H1 (cell line): ENCODE measurements around the gene IKZF5. TPM values are rescaled to one million over a fixed set of nuclear protein-coding genes. Genes with fewer than 3 reads are reported as not detected.

Experiments
- CTCF ChIA-PET: fragments of 300-600 bp; sonication (Branson Sonifier 250); formaldehyde crosslinking; loops from one replicate; lab custom pipeline; 2021; ENCODE audit not compliant: partially characterized antibody; lab: Charles Lee
- POLR2A ChIA-PET: fragments of 300-600 bp; sonication (Branson Sonifier 250); formaldehyde crosslinking; loops from one replicate; lab custom pipeline; 2021; ENCODE audit warnings: inconsistent platforms; ENCODE audit not compliant: partially characterized antibody; lab: Charles Lee
- DNase-seq, 2 experiments: peaks; one replicate each; pipeline versions ENCODE4 v3.0.0 to v3.0.0-alpha.2; 2010 to 2022; ENCODE audit warnings: low spot score in 2 of 2, low read depth in 1 of 2, mixed read lengths in 1 of 2
- FAIRE-seq: peaks from 2 replicates; lab custom pipeline; 2011; peaks lifted over from hg19 to GRCh38; lab: Jason Lieb, UNC
- H2AFZ ChIP-seq: 2 replicates; pipeline ENCODE4 v1.8.1; 2012; ENCODE audit warnings: low read length, inconsistent platforms
- H2AK5ac ChIP-seq: 2 replicates; pipeline ENCODE4 v1.6.1; 2013; ENCODE audit warnings: low read depth, low read length
- H2BK120ac ChIP-seq: replicated peaks from 2 replicates; pipeline ENCODE3; 2013; ENCODE audit warnings: low read depth, low read length, inconsistent platforms
- H2BK12ac ChIP-seq: 2 replicates; pipeline ENCODE4 v1.6.1; 2013; ENCODE audit warnings: low read depth, low read length
- H2BK15ac ChIP-seq: 2 replicates; pipeline ENCODE4 v1.6.1; 2013; ENCODE audit warnings: low read length
- H2BK20ac ChIP-seq: 2 replicates; pipeline ENCODE4 v1.6.1; 2013; ENCODE audit warnings: low read length
- H2BK5ac ChIP-seq: 2 replicates; pipeline ENCODE4 v1.6.1; 2013; ENCODE audit warnings: low read depth, low read length
- H3K14ac ChIP-seq: 2 replicates; pipeline ENCODE4 v1.6.1; 2013; ENCODE audit warnings: inconsistent platforms; ENCODE audit not compliant: insufficient read length
- H3K18ac ChIP-seq: 2 replicates; pipeline ENCODE4 v1.6.1; 2013; ENCODE audit warnings: low read length; ENCODE audit errors: extremely low read depth
- H3K23ac ChIP-seq: 2 replicates; pipeline ENCODE4 v1.6.1; 2013; ENCODE audit warnings: inconsistent platforms; ENCODE audit not compliant: insufficient read length
- H3K23me2 ChIP-seq: 2 replicates; pipeline ENCODE4 v1.6.1; 2013; ENCODE audit warnings: low read depth, low read length
- H3K27ac ChIP-seq: 2 replicates; pipeline ENCODE4 v1.6.1; 2011; ENCODE audit warnings: low read depth, low read length, inconsistent platforms
- H3K27me3 ChIP-seq, 4 experiments: replicated peaks in 1 of 4; 1 replicate in 1 of 4; 2 replicates in 3 of 4; pipeline versions ENCODE4 v1.6.1 to v1.8.1; 2011 to 2013; ENCODE audit warnings: low read length in 3 of 4, mild to moderate bottlenecking in 3 of 4, inconsistent platforms in 2 of 4, mixed read lengths in 2 of 4, moderate library complexity in 1 of 4; ENCODE audit not compliant: control insufficient read depth in 3 of 4, insufficient read depth in 3 of 4; ENCODE audit errors: extremely low read depth in 1 of 4
- H3K36me3 ChIP-seq, 4 experiments: 2 replicates each; pipeline versions ENCODE4 v1.6.1 to v1.8.1; 2011 to 2013; ENCODE audit warnings: mild to moderate bottlenecking in 4 of 4, low read length in 3 of 4, moderate library complexity in 2 of 4, control low read depth in 1 of 4, inconsistent platforms in 1 of 4; ENCODE audit not compliant: insufficient read depth in 4 of 4, control insufficient read depth in 2 of 4
- H3K4ac ChIP-seq: replicated peaks from 2 replicates; pipeline ENCODE3; 2013; ENCODE audit warnings: low read length, low read depth, mixed read lengths, inconsistent platforms; ENCODE audit not compliant: insufficient read length
- H3K4me1 ChIP-seq, 4 experiments: replicated peaks in 1 of 4; 1 replicate in 1 of 4; 2 replicates in 3 of 4; pipeline versions ENCODE4 v1.6.1 to v1.8.1; 2011 to 2013; ENCODE audit warnings: low read length in 3 of 4, inconsistent platforms in 2 of 4, mixed read lengths in 1 of 4; ENCODE audit not compliant: insufficient read depth in 4 of 4, control insufficient read depth in 3 of 4
- H3K4me2 ChIP-seq, 2 experiments: 2 replicates each; pipeline versions ENCODE4 v1.6.1 to v1.8.1; 2011 to 2013; ENCODE audit warnings: low read depth in 2 of 2, low read length in 2 of 2, control low read depth in 1 of 2, inconsistent platforms in 1 of 2, mild to moderate bottlenecking in 1 of 2; ENCODE audit not compliant: insufficient read depth in 1 of 2
- H3K4me3 ChIP-seq, 4 experiments: fragments of 200-600, 300-600 bp in 1 of 4; sonication (generic), shearing (Covaris generic), sonication (Bioruptor Twin) in 1 of 4; 2 replicates each; pipeline versions ENCODE4 v1.5.1 to v1.8.1; 2011 to 2016; ENCODE audit warnings: low read length in 4 of 4, low read depth in 3 of 4, control low read depth in 2 of 4, inconsistent platforms in 2 of 4, mild to moderate bottlenecking in 2 of 4, mixed read lengths in 1 of 4, moderate library complexity in 1 of 4; ENCODE audit not compliant: insufficient read depth in 2 of 4; ENCODE audit errors: extremely low read depth in 1 of 4
- H3K56ac ChIP-seq: replicated peaks from 2 replicates; pipeline ENCODE3; 2013; ENCODE audit warnings: low read depth, mild to moderate bottlenecking, mixed read lengths, low read length, inconsistent platforms; ENCODE audit not compliant: insufficient read length
- H3K79me1 ChIP-seq: 2 replicates; pipeline ENCODE4 v1.6.1; 2013; ENCODE audit warnings: low read depth, low read length, control low read depth
- H3K79me2 ChIP-seq, 2 experiments: 2 replicates each; pipeline versions ENCODE4 v1.6.1 to v1.8.1; 2012 to 2013; ENCODE audit warnings: low read length in 2 of 2, mild to moderate bottlenecking in 2 of 2, inconsistent platforms in 1 of 2; ENCODE audit not compliant: insufficient read depth in 2 of 2, control insufficient read depth in 1 of 2
- H3K9ac ChIP-seq, 4 experiments: replicated peaks in 1 of 4; 1 replicate in 1 of 4; 2 replicates in 3 of 4; pipeline versions ENCODE4 v1.6.1 to v1.8.1; 2011 to 2013; ENCODE audit warnings: low read depth in 3 of 4, low read length in 3 of 4, control low read depth in 2 of 4, mild to moderate bottlenecking in 2 of 4, moderate library complexity in 2 of 4, inconsistent platforms in 1 of 4; ENCODE audit errors: extremely low read depth in 1 of 4
- H3K9me3 ChIP-seq, 2 experiments: 2 replicates each; pipeline versions ENCODE4 v1.6.1 to v1.8.1; 2012 to 2013; ENCODE audit warnings: mild to moderate bottlenecking in 2 of 2, moderate library complexity in 2 of 2, control low read depth in 1 of 2, inconsistent platforms in 1 of 2, low read depth in 1 of 2, low read length in 1 of 2, mixed read lengths in 1 of 2; ENCODE audit not compliant: insufficient read depth in 2 of 2
- H4K20me1 ChIP-seq, 2 experiments: replicated peaks in 1 of 2; 2 replicates each; pipeline versions ENCODE3 to v1.8.1; 2011 to 2013; ENCODE audit warnings: inconsistent platforms in 2 of 2, low read length in 2 of 2, mild to moderate bottlenecking in 1 of 2; ENCODE audit not compliant: insufficient read depth in 2 of 2, control insufficient read depth in 1 of 2
- H4K5ac ChIP-seq: 2 replicates; pipeline ENCODE4 v1.6.1; 2013; ENCODE audit warnings: low read length, low read depth, mixed read lengths, inconsistent platforms; ENCODE audit not compliant: insufficient read length
- H4K8ac ChIP-seq: 2 replicates; pipeline ENCODE4 v1.8.0; 2013; ENCODE audit warnings: mild to moderate bottlenecking, moderate library complexity, low read length, inconsistent platforms; ENCODE audit not compliant: insufficient read depth; ENCODE audit errors: extremely low read depth
- H4K91ac ChIP-seq: replicated peaks from 2 replicates; pipeline ENCODE3; 2013; ENCODE audit warnings: low read length, mixed read lengths, inconsistent platforms; ENCODE audit not compliant: insufficient read length
- CBX5 ChIP-seq: fragments of 300-800, 300-1000 bp; sonication (generic); IDR thresholded peaks from 2 replicates; pipeline ENCODE4 v1.7.1; 2016; ENCODE audit warnings: antibody characterized with exemption, low read length, low read depth
- CHD2 ChIP-seq: IDR thresholded peaks from 2 replicates; pipeline ENCODE4 v1.6.1; 2012; ENCODE audit warnings: low read length, improper control_type of control experiment
- GTF2F1 ChIP-seq: IDR thresholded peaks from 2 replicates; pipeline ENCODE4 v1.6.1; 2012; ENCODE audit warnings: low read depth, low read length, improper control_type of control experiment, borderline replicate concordance
- HDAC6 ChIP-seq: IDR thresholded peaks from one replicate; pipeline ENCODE4 v1.7.1; 2012; ENCODE audit warnings: low read depth, mild to moderate bottlenecking, inconsistent platforms, low read length, moderate library complexity
- SIX5 ChIP-seq: IDR thresholded peaks from 2 replicates; pipeline ENCODE4 v1.6.1; 2011; ENCODE audit warnings: mild to moderate bottlenecking, low read depth, low read length
- SUZ12 ChIP-seq: fragments of 200-600 bp; sonication (generic); IDR thresholded peaks from 2 replicates; pipeline ENCODE4 v1.6.1; 2012; ENCODE audit warnings: mild to moderate bottlenecking, inconsistent platforms, low read length, moderate library complexity, mixed read lengths
- ZNF274 ChIP-seq: IDR thresholded peaks from 2 replicates; pipeline ENCODE4 v1.7.0; 2012; ENCODE audit warnings: low read length, borderline replicate concordance; ENCODE audit errors: extremely low read depth
- polyA plus RNA-seq, 7 experiments: library from polyadenylated mRNA; depleted of rRNA in 3 of 7; stranded (reverse) in 5 of 7; unstranded in 2 of 7; fragments of >200 nt in 5 of 7; fragments of 200-250 nt in 2 of 7; gene quantifications; 1 replicate in 5 of 7; 2 replicates in 1 of 7; 4 replicates in 1 of 7; pipeline versions ENCODE4 v1.2.1 to v1.2.3, GENCODE V29; 2011 to 2013; ENCODE audit warnings: missing spikeins in 2 of 7, mixed read lengths in 2 of 7
- total RNA-seq: library from RNA; stranded (reverse); fragmentation: NEBNext Ultra II Directional; extraction: Animal tissue kit (Norgen Biotek cat#: 25700); gene quantifications from 2 replicates; pipeline ENCODE4 v1.2.1, GENCODE V29; 2021

The IKZF5 gene
- total and polyA plus RNA-seq, 2 of the 8 experiments (the other 6 are each of a cell fraction or from before 2014, with no cell fraction given), result 5.2 to 15.3 TPM

GRCh38 chr10:122966879-122967278 is 41.7 kb downstream of the IKZF5 start:
- Histone ChIP-seq H3K14ac (no peak overlapping the region), H2BK120ac (no peak overlapping the region), H3K4ac (no peak overlapping the region), H3K9ac (no peak overlapping the region), H2AK5ac (no peak overlapping the region), H2BK12ac (no peak overlapping the region), H3K79me2 (no peaks in the 10 kb centered on the region), H4K91ac (no peak overlapping the region), H3K18ac (no peak overlapping the region), H3K27ac (no peak overlapping the region), H3K23ac (no peak overlapping the region), H3K23me2 (no peaks in the 10 kb centered on the region), H3K36me3 (no peaks in the 10 kb centered on the region), H3K4me2 (no peak overlapping the region), H2AFZ (no peak overlapping the region), H3K79me1 (no peaks in the 10 kb centered on the region), H2BK20ac (no peak overlapping the region), H3K56ac (no peak overlapping the region), H3K4me1 (no peaks in the 10 kb centered on the region), H4K5ac (no peak overlapping the region), H4K8ac (no peak overlapping the region), H3K9me3 (peaks cover 10 to 20% of the 10 kb centered on the region in 2 experiments), H2BK15ac (no peak overlapping the region), H4K20me1 (no peaks in the 10 kb centered on the region), H3K4me3 (no peak overlapping the region), H3K27me3 (peaks cover 0 to 3% (median 1%) of the 10 kb centered on the region in 4 experiments; a peak in 4 of 7 replicates), H2BK5ac (no peak overlapping the region)
- ChIA-PET CTCF (no interaction called here), POLR2A (no interaction called here)
- TF ChIP-seq ZNF274 (no peak), CBX5 (no peak), SIX5 (no peak), HDAC6 (no peak), CHD2 (no peak), GTF2F1 (no peak), SUZ12 (no peak)
- DNase-seq (no peak), FAIRE-seq (no peak)
